Upper lobe of left lung (tissue), 6 donors: ENCODE data around the gene ARHGAP1. TPM values are rescaled to one million over a fixed set of nuclear protein-coding genes. Genes with fewer than 3 reads are reported as not detected.

Experiments used
- ATAC-seq, 2 donors: fragments of 200-7000 bp; cut with Tn5 transposase; one replicate each; pipeline ENCODE4 v1.9.1; 2022; ENCODE audit warnings: mild to moderate bottlenecking in 2 of 2, moderate library complexity in 2 of 2; ENCODE audit not compliant: low FRiP score in 2 of 2
- DNase-seq, 2 donors: peaks; one replicate each; pipeline ENCODE4 v3.0.0-alpha.2; 2019 to 2020
- H3K27ac ChIP-seq, 4 donors: fragments of 200-600 bp; sonication (generic); one replicate each; pipeline ENCODE4 v1.5.1; 2016 to 2019
- H3K27me3 ChIP-seq, 4 donors: fragments of 200-600 bp; sonication (generic); one replicate each; pipeline ENCODE4 v1.5.1; 2017 to 2019
- H3K36me3 ChIP-seq, 4 donors: fragments of 200-600 bp; sonication (generic); one replicate each; pipeline ENCODE4 v1.5.1; 2016 to 2019
- H3K4me1 ChIP-seq, 4 donors: fragments of 200-600 bp; sonication (generic); one replicate each; pipeline ENCODE4 v1.5.1; 2018 to 2019
- H3K4me3 ChIP-seq, 4 donors: fragments of 200-600 bp; sonication (generic); one replicate each; pipeline ENCODE4 v1.5.1; 2017 to 2019; ENCODE audit warnings: mild to moderate bottlenecking in 2 of 4, moderate library complexity in 1 of 4
- H3K9me3 ChIP-seq, 4 donors: fragments of 200-600 bp; sonication (generic); one replicate each; pipeline ENCODE4 v1.5.1; 2018 to 2019
- CTCF ChIP-seq, 6 experiments: fragments of 450-650 bp in 4 of 6; fragments of 200-600 bp in 2 of 6; sonication (generic) in 2 of 6; IDR thresholded peaks; one replicate each; pipeline ENCODE4 v1.5.1; 2016 to 2019; ENCODE audit warnings: antibody characterized with exemption in 6 of 6
- EP300 ChIP-seq, 4 donors: sonication (generic); formaldehyde crosslinking; IDR thresholded peaks; one replicate each; pipeline ENCODE4 v1.5.1; 2017; ENCODE audit warnings: antibody characterized with exemption in 4 of 4, control low read depth in 2 of 4
- POLR2A ChIP-seq, 4 donors: fragments of 450-650 bp; IDR thresholded peaks; one replicate each; pipeline ENCODE4 v1.5.1; 2016 to 2017; ENCODE audit warnings: antibody characterized with exemption in 4 of 4, mild to moderate bottlenecking in 2 of 4
- POLR2AphosphoS5 ChIP-seq, 2 donors: sonication (generic); formaldehyde crosslinking; IDR thresholded peaks; one replicate each; pipeline ENCODE4 v1.5.1; 2017; ENCODE audit warnings: antibody characterized with exemption in 2 of 2
- WGBS, 2 donors: methylation state at CpG; one replicate each; pipeline ENCODE4 v1.1.5; 2017 to 2018; 5-methylcytosine and 5-hydroxymethylcytosine counted together
- total RNA-seq, 6 donors: library from RNA; depleted of rRNA in 4 of 6; stranded (reverse); fragments of >200 nt in 4 of 6; gene quantifications; one replicate each; pipeline versions ENCODE4 v1.1.0 to v1.2.1, GENCODE V29; 2016 to 2021
- donor health status: DM: no; HTN: no; CAD: no; lungs with moderate emphysema.
- donor health status: DM: no; HTN: yes; CAD: no; lungs with severe emphysema.

ARHGAP1 gene
- total RNA-seq, 6 donors from 2014 or later: 33.8 to 81.8 (median 50.7) TPM

- Histone ChIP-seq H3K36me3 (peaks cover 41 to 100% (median 83%) of the 10 kb centered on the region in 4 donors), H3K27me3 (no peaks in the 10 kb centered on the region), H3K27ac (peak overlapping the region in 1 of 4 donors; percentile 12), H3K9me3 (no peaks in the 10 kb centered on the region), H3K4me3 (no peak overlapping the region), H3K4me1 (peaks cover 0 to 10% (median 0%) of the 10 kb centered on the region in 4 donors)
- WGBS, 2 donors: 63 to 65% methylated on average over 5 of the region's 5 CpGs
- peak in 1 of 2 donors; percentile 76 for ATAC-seq
- TF ChIP-seq CTCF (IDR thresholded peaks at IDR 0.05) (no peak), POLR2A (IDR thresholded peaks at IDR 0.05) (no peak), EP300 (IDR thresholded peaks at IDR 0.05) (no peak), POLR2AphosphoS5 (IDR thresholded peaks at IDR 0.05) (no peak)
- no peak for DNase-seq
Measured at GRCh38 chr11:46666516-46666915, 33.9 kb downstream of the ARHGAP1 start.

GRCh38 chr11:46665356-46665755 lies 35.1 kb downstream of the ARHGAP1 start:
- TF ChIP-seq POLR2AphosphoS5 (IDR thresholded peaks at IDR 0.05): no peak
- no peak for TF ChIP-seq EP300 (IDR thresholded peaks at IDR 0.05)
- no peak for TF ChIP-seq POLR2A (IDR thresholded peaks at IDR 0.05)
- TF ChIP-seq CTCF (IDR thresholded peaks at IDR 0.05): no peak
- ATAC-seq (no peak), DNase-seq (no peak)
- Histone ChIP-seq H3K36me3 (peaks cover 44 to 99% (median 79%) of the 10 kb centered on the region in 4 donors), H3K4me3 (no peak overlapping the region), H3K27me3 (no peaks in the 10 kb centered on the region), H3K4me1 (peaks cover 0 to 3% (median 0%) of the 10 kb centered on the region in 4 donors), H3K27ac (peak overlapping the region in 1 of 4 donors; percentile 50), H3K9me3 (no peaks in the 10 kb centered on the region)
- WGBS, 2 donors: 67 to 93% methylated on average over 1 of the region's 1 CpG

GRCh38 chr11:46664612-46665011 lies 35.8 kb downstream of the ARHGAP1 start:
- Histone ChIP-seq H3K4me3 (no peak overlapping the region), H3K36me3 (peaks cover 46 to 98% (median 80%) of the 10 kb centered on the region in 4 donors), H3K27me3 (no peaks in the 10 kb centered on the region), H3K4me1 (no peaks in the 10 kb centered on the region), H3K27ac (peak overlapping the region in 1 of 4 donors; percentile 0), H3K9me3 (no peaks in the 10 kb centered on the region)
- DNase-seq (no peak), ATAC-seq (no peak)
- WGBS, 2 donors: 66 to 83% methylated on average over 6 of the region's 6 CpGs
- TF ChIP-seq POLR2AphosphoS5 (IDR thresholded peaks at IDR 0.05): no peak
- TF ChIP-seq CTCF (IDR thresholded peaks at IDR 0.05): no peak

- peaks cover 45 to 98% (median 81%) of the 10 kb centered on the region in 4 donors for H3K36me3 ChIP-seq
- no peak overlapping the region for H3K27ac ChIP-seq
- no peaks in the 10 kb centered on the region for H3K9me3 ChIP-seq
- no peaks in the 10 kb centered on the region for H3K27me3 ChIP-seq
- 84 to 96% methylated on average over 4 of the region's 4 CpGs for WGBS, 2 donors
- ATAC-seq (no peak), DNase-seq (no peak)
- TF ChIP-seq POLR2A (IDR thresholded peaks at IDR 0.05) (no peak), EP300 (IDR thresholded peaks at IDR 0.05) (no peak), POLR2AphosphoS5 (IDR thresholded peaks at IDR 0.05) (no peak), CTCF (IDR thresholded peaks at IDR 0.05) (no peak)
- H3K4me3 ChIP-seq: no peak overlapping the region
- H3K4me1 ChIP-seq: no peaks in the 10 kb centered on the region
Measured at GRCh38 chr11:46663277-46663940, 37.0 kb downstream of the ARHGAP1 start.

- Histone ChIP-seq H3K36me3 (peaks cover 42 to 98% (median 83%) of the 10 kb centered on the region in 4 donors), H3K4me1 (no peaks in the 10 kb centered on the region)
- TF ChIP-seq CTCF (IDR thresholded peaks at IDR 0.05) (no peak), POLR2AphosphoS5 (IDR thresholded peaks at IDR 0.05) (no peak), EP300 (IDR thresholded peaks at IDR 0.05) (no peak), POLR2A (IDR thresholded peaks at IDR 0.05) (no peak)
Measured at GRCh38 chr11:46662366-46662765, 38.1 kb downstream of the ARHGAP1 start.

More at GRCh38 chr11:46662366-46662765, 38.1 kb downstream of the ARHGAP1 start:
- ATAC-seq (no peak), DNase-seq (no peak)
- Histone ChIP-seq H3K4me3 (no peak overlapping the region), H3K27ac (no peak overlapping the region), H3K27me3 (no peaks in the 10 kb centered on the region), H3K9me3 (no peaks in the 10 kb centered on the region)
